ENCODE data around the gene RALY.
"Not testable (repeated sequence)": the region's sequence is repeated elsewhere in the genome, so short reads cannot be mapped to it uniquely, and the experiment has no call there.

Gene RALY

DNA sequence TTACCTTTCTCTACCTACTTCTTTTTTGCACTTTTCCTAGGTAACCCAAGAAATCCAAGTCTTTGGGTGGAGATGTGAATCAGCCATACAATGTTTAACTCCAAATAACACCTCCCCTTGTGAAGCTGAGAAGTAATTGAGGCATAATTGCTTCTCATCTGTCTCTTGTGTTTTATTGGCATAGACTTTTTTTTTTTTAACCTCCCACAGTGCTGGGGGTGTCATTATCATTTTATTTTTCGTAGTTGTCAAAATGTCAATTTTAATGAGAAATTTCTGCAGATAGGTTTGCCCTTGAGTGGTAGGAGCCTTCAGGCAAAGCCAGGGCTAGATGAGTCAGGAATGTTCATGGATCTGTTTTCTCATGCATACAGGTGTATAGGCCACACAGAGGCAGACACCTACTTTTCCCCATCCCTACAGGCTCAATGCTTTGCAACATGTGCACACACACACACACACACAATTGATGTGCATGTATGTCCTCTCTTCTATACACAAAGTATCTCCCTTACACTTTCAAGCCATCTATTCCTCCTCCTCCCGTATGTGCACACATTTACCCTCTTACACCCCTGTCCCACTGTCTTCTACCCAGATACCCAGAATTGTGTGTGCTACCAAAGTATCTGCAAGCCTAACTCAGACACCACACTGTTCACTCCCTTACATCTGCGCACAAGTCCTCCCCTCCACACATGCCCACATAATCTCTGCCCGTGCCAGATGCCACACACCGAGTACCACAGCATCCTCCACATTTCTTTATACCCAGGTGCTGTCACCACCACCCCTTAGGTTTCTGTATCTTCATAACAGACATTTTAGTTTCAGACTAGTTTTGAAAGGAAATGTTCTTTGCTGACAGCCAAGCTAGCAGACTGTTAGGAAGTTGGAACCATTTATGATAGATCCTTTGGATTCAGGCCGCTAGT is 22.0 kb downstream of the RALY start:
- in situ Hi-C loops (cut with MboI; ENCODE audit: low sequenced_read_pairs), result no loop called here

GRCh38 chr20:34016736-34017135 is 23.0 kb downstream of the RALY start:
- in situ Hi-C loops (cut with MboI; ENCODE audit: low sequenced_read_pairs), result no loop called here

- in situ Hi-C loops (cut with MboI; ENCODE audit: low sequenced_read_pairs), result no loop called here
Measured at GRCh38 chr20:34017610-34018009, 23.9 kb downstream of the RALY start.

- in situ Hi-C loops (cut with MboI; ENCODE audit: low sequenced_read_pairs), result no loop called here
Measured at GRCh38 chr20:34018166-34018565, 24.5 kb downstream of the RALY start.

DNA sequence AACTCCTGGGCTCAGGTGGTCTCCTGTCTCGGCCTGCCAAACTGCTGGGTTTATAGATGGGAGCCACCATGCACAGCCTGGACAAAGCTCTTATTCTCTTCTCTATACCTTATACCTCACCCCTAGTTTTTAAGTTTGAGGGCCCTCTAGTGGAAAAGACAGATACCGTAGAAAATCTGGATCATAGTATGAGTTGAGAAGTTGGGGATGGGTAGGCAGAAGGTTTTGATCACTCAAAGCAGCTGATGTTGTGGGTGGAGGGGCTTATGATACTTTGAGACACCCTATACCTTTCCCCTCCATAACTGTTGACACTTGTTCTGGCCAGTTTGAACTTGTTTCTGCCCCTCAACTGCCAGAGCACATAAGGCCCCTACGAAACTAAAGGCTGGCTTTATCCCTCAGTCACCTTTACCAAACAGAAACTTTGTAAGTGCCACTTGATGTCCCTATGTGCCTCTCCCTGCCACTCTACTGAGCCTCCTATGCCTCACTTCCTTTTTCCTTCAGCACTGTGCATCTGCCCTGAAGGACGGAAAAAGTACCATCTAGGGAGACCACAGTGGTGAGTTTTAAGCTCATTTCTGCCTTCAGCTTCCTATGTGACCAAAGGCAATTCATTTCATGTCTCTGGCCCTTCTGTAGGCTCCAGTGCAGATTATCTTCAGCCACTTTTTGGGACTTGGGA is 28.6 kb downstream of the RALY start:
- in situ Hi-C loops (cut with MboI; ENCODE audit: low sequenced_read_pairs), result no loop called here

- in situ Hi-C loops (cut with MboI; ENCODE audit: low sequenced_read_pairs), result no loop called here
Measured at GRCh38 chr20:34022839-34023234, 29.1 kb downstream of the RALY start.

DNA sequence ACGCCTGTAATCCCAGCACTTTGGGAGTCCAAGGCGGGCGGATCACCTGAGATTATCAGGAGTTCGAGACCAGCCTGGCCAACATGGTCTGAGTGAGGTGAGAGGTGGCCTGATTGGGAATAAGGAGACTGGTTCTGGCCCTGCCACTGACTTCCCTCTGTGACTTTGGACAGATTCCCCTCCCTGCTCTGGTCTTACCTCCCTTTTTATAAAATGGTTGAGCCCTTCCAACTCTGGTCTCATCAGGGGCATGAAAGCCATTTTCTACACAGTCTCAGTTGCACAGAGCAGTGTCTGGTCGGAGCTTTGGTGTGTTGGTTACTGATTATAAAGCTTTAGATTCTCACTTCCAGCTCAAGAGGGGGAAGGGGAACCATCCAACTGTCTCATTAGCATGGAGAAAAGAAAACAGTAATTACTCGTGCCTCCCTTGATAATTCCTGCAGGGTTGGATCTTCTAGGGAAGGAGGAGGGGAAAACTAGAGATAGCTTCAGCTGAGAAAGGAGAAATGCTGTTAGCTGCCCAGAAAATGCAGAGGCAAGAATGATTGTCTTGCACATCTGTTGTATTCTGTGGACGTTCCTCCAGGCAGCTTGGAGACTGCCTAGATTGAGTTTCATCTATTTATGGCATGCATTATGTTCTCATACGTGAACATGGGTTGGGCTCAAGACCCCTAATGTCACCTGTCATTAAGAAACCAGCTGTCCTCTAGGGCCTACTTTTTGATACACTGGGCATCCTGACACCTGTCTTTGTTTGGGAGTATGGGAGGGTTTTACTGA is 30.4 kb downstream of the RALY start:
- in situ Hi-C loops (cut with MboI; ENCODE audit: low sequenced_read_pairs), result no loop called here

- in situ Hi-C loops (cut with MboI; ENCODE audit: low sequenced_read_pairs), result no loop called here
Measured at GRCh38 chr20:34024723-34025351, 31.1 kb downstream of the RALY start.

DNA sequence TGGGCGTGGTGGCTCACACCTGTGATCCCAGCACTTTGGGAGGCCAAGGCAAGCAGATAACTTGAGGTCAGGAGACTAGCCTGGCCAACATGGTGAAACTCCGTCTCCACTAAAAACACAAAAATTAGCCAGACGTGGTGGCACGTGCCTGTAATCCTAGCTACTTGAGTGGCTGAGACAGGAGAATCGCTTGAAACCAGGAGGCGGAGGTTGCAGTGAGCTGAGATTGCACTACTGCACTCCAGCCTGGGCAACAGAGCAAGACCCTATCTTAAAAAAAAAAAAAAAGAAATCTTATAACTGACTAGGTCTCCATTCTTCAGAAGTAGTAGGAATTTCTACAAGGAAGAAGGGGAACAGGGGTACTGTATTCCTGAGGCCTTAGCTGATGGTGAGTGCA is 34.3 kb downstream of the RALY start:
- in situ Hi-C loops (cut with MboI; ENCODE audit: low sequenced_read_pairs), result not testable (repeated sequence)

GRCh38 chr20:34029415-34029814 is 35.7 kb downstream of the RALY start:
- in situ Hi-C loops (cut with MboI; ENCODE audit: low sequenced_read_pairs), result no loop called here

GRCh38 chr20:34030456-34030855 is 36.7 kb downstream of the RALY start:
- in situ Hi-C loops (cut with MboI; ENCODE audit: low sequenced_read_pairs), result no loop called here

- in situ Hi-C loops (cut with MboI; ENCODE audit: low sequenced_read_pairs), result no loop called here
Measured at GRCh38 chr20:34033903-34034302, 40.2 kb downstream of the RALY start.

- in situ Hi-C loops (cut with MboI; ENCODE audit: low sequenced_read_pairs), result no loop called here
Measured at GRCh38 chr20:34037121-34037520, 43.4 kb downstream of the RALY start.

- in situ Hi-C loops (cut with MboI; ENCODE audit: low sequenced_read_pairs), result no loop called here
Measured at GRCh38 chr20:34037767-34038166, 44.1 kb downstream of the RALY start.

- in situ Hi-C loops (cut with MboI; ENCODE audit: low sequenced_read_pairs), result no loop called here
Measured at GRCh38 chr20:34040300-34040995, 46.7 kb downstream of the RALY start.

- in situ Hi-C loops (cut with MboI; ENCODE audit: low sequenced_read_pairs), result no loop called here
Measured at GRCh38 chr20:34041226-34041625, 47.5 kb downstream of the RALY start.

DNA sequence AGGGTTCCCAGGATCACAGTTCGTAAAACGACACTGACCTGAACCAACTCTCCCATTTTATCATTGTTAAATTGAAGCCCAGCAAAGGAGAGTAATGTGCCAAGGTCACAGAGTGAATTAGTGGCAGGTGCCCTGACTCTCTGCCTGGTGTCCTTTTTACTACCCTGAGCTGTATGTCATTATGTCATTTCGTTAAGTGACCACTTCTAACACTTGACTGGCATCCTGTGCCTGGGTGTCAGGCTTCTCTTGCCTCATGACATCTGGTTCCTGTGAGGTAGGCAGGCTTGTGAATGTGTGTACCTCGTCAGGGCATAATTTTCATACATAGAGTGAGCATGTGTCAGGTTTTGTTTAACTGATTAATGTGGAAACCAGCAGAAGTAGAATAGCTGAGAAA is 48.6 kb downstream of the RALY start:
- in situ Hi-C loops (cut with MboI; ENCODE audit: low sequenced_read_pairs), result no loop called here

- in situ Hi-C loops (cut with MboI; ENCODE audit: low sequenced_read_pairs), result no loop called here
Measured at GRCh38 chr20:34043025-34043424, 49.3 kb downstream of the RALY start.

- in situ Hi-C loops (cut with MboI; ENCODE audit: low sequenced_read_pairs), result no loop called here
Measured at GRCh38 chr20:34045294-34045693, 51.6 kb downstream of the RALY start.
